ENCODE results near the gene LRPAP1. TPM values are rescaled to one million over a fixed set of nuclear protein-coding genes. Genes with fewer than 3 reads are reported as not detected.
"Not testable (repeated sequence)": the region's sequence is repeated elsewhere in the genome, so short reads cannot be mapped to it uniquely, and the experiment has no call there.

The LRPAP1 gene
- total and polyA plus RNA-seq, 2 experiments from 2014 or later = 191 to 299 TPM

DNA sequence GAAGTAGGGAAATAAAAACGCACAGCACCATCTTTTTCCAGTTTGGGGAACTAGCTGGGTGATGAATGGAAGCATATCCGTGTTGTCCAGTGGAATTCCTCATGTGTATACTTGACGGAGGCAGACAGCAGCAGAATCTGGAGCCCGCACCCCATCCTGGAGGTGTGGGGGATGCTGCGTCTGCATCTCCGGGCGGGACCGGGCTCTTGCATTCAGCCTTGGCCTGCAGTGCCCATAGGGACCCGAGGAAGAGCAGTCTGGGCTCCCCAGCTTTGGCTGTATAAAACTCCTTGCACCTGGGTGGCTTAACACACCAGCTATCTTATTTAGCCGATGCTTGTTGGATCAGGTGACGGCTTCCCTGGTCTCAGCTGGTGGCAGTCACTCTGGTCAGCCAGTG lies 39.7 kb upstream of the LRPAP1 start:
- no peak overlapping the region for H3K27ac ChIP-seq
- TF ChIP-seq EZH2phosphoT487 (IDR thresholded peaks at IDR 0.05; ENCODE audit: low read depth, severe bottlenecking, unreplicated experiment) (no peak), EZH2 (IDR thresholded peaks at IDR 0.05; ENCODE audit: borderline replicate concordance) (no peak)
- TF ChIP-seq, protein P1, sequence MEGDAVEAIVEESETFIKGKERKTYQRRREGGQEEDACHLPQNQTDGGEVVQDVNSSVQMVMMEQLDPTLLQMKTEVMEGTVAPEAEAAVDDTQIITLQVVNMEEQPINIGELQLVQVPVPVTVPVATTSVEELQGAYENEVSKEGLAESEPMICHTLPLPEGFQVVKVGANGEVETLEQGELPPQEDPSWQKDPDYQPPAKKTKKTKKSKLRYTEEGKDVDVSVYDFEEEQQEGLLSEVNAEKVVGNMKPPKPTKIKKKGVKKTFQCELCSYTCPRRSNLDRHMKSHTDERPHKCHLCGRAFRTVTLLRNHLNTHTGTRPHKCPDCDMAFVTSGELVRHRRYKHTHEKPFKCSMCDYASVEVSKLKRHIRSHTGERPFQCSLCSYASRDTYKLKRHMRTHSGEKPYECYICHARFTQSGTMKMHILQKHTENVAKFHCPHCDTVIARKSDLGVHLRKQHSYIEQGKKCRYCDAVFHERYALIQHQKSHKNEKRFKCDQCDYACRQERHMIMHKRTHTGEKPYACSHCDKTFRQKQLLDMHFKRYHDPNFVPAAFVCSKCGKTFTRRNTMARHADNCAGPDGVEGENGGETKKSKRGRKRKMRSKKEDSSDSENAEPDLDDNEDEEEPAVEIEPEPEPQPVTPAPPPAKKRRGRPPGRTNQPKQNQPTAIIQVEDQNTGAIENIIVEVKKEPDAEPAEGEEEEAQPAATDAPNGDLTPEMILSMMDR (IDR thresholded peaks at IDR 0.05; ENCODE audit: poor library complexity) = no peak
- H3K9me2 ChIP-seq (replicated peaks; ENCODE audit: insufficient read depth) = no peaks in the 10 kb centered on the region
- no peak overlapping the region for H3K4me2 ChIP-seq
- H3K79me2 ChIP-seq = no peaks in the 10 kb centered on the region
- no peaks in the 10 kb centered on the region for H4K20me1 ChIP-seq (ENCODE audit: insufficient read depth, poor library complexity, severe bottlenecking)
- H3K27me3 ChIP-seq = no peaks in the 10 kb centered on the region
- 88% methylated on average over 11 of the region's 11 CpGs for WGBS (ENCODE audit: low lambda C conversion rate, missing lambda C conversion rate)
- DNase-seq (ENCODE audit: low spot score) = no peak
- H3K9me3 ChIP-seq (ENCODE audit: low read depth) = no peaks in the 10 kb centered on the region
- no peak overlapping the region for H3K4me3 ChIP-seq
- H2AFZ ChIP-seq = no peak overlapping the region
- H3K4me1 ChIP-seq (ENCODE audit: insufficient read depth) = no peaks in the 10 kb centered on the region
- no peaks in the 10 kb centered on the region for H3K36me3 ChIP-seq (replicated peaks; ENCODE audit: insufficient read depth, low read depth)

DNA sequence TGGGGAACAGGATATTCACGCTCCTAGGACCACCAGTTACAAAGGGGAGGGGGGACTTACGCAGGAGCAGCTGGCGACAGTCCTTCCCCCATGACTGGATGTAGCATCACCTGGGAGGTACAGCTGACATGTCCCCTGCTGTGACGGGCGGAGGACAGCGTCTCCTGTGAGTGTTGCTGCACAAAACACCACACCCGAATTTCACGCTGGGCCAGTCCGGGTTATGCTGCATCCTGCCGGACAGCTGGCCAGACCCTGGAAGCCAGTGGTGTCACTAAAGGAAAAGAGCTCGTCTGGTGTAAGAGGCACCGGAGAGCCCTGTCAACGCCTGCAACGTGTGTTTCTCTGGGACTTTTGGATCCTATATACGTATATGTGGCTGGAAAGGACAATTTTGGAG lies 38.7 kb upstream of the LRPAP1 start:
- H3K4me3 ChIP-seq; DNase-seq (ENCODE audit: low spot score); H3K4me1 ChIP-seq (ENCODE audit: insufficient read depth); H3K9me2 ChIP-seq (replicated peaks; ENCODE audit: insufficient read depth); H2AFZ ChIP-seq; H3K79me2 ChIP-seq; H3K27ac ChIP-seq; H3K27me3 ChIP-seq; H3K9me3 ChIP-seq (ENCODE audit: low read depth); H4K20me1 ChIP-seq (ENCODE audit: insufficient read depth, poor library complexity, severe bottlenecking); H3K4me2 ChIP-seq; H3K36me3 ChIP-seq (replicated peaks; ENCODE audit: insufficient read depth, low read depth): not testable (repeated sequence)
- 82% methylated on average over 15 of the region's 15 CpGs for WGBS (ENCODE audit: low lambda C conversion rate, missing lambda C conversion rate)

DNA sequence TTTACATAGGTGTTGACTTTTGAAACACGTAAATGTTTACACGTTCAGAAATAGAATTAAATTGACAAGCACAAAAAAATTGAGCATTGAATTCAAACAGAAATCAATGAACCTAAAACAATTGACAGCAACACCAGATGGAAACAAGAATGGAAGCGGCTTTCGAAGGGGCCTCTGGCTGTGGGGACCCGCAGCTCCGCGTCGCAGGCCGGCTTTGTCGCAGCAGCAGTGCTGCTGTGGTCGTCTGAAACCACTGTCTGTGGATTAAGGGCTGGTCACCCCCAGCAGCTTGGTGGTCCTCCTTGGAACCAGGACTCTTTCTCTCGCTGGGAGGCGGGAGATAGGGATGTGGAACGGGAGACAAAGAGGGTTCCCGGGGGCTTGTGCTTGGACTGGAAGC lies 37.4 kb upstream of the LRPAP1 start:
- not testable (repeated sequence) for H3K27me3 ChIP-seq; DNase-seq (ENCODE audit: low spot score); H3K4me1 ChIP-seq (ENCODE audit: insufficient read depth); H3K9me2 ChIP-seq (replicated peaks; ENCODE audit: insufficient read depth); H3K79me2 ChIP-seq; H3K36me3 ChIP-seq (replicated peaks; ENCODE audit: insufficient read depth, low read depth); H4K20me1 ChIP-seq (ENCODE audit: insufficient read depth, poor library complexity, severe bottlenecking); H3K4me2 ChIP-seq; H3K4me3 ChIP-seq; H3K27ac ChIP-seq; H3K9me3 ChIP-seq (ENCODE audit: low read depth); H2AFZ ChIP-seq
- 89% methylated on average over 15 of the region's 15 CpGs for WGBS (ENCODE audit: low lambda C conversion rate, missing lambda C conversion rate)

DNA sequence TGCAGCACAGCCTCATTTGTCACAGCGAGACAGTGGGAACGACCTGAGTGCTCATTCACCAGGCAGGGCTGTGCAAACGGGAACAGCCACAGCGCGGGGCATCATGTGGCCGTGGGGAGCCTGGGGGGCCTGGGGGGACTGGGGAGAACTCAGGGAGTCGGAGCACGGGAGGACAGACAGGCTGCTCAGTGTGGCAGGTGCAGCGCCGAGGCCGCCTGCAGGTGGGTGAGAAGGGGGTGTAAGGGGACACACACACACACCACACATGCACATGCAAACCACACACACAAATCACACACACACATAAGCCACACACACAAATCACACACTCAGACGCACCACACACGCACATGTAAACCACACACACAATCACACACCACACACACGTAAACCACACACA lies 34.5 kb upstream of the LRPAP1 start:
- H3K9me2 ChIP-seq (replicated peaks; ENCODE audit: insufficient read depth); H3K79me2 ChIP-seq: not testable (repeated sequence)
- WGBS (ENCODE audit: low lambda C conversion rate, missing lambda C conversion rate) = 86% methylated on average over 11 of the region's 14 CpGs

DNA sequence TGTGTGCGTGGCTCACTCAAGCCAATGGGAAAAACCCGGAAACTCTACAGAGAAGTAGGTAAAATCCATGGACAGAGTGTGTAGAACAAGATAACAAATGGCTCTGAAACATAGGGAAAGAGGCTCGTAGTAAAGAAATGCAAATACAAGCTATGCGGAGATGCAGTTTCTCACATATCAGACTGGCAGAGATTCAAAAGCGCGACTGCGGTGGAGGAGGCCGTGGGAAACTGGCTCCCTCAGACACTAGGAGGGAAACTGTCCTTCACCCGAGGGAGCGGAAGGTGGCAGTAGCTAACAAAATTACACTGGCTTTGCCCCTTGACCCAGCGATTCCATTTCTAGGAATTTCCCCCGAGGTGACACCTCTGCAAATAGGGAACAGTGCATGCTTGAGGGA lies 34.1 kb upstream of the LRPAP1 start:
- not testable (repeated sequence) for H3K4me1 ChIP-seq (ENCODE audit: insufficient read depth); DNase-seq (ENCODE audit: low spot score); H2AFZ ChIP-seq; H3K27me3 ChIP-seq; H3K4me3 ChIP-seq; H4K20me1 ChIP-seq (ENCODE audit: insufficient read depth, poor library complexity, severe bottlenecking); H3K9me2 ChIP-seq (replicated peaks; ENCODE audit: insufficient read depth); H3K36me3 ChIP-seq (replicated peaks; ENCODE audit: insufficient read depth, low read depth); H3K79me2 ChIP-seq; H3K9me3 ChIP-seq (ENCODE audit: low read depth); H3K27ac ChIP-seq; H3K4me2 ChIP-seq
- WGBS (ENCODE audit: low lambda C conversion rate, missing lambda C conversion rate) = 51% methylated on average over 10 of the region's 12 CpGs

More for the DNA sequence above, 34.5 kb upstream of the LRPAP1 start:
- not testable (repeated sequence) for H3K4me1 ChIP-seq (ENCODE audit: insufficient read depth); H4K20me1 ChIP-seq (ENCODE audit: insufficient read depth, poor library complexity, severe bottlenecking); H3K4me3 ChIP-seq; H3K27ac ChIP-seq; H3K27me3 ChIP-seq; H3K9me3 ChIP-seq (ENCODE audit: low read depth); H3K4me2 ChIP-seq; H3K36me3 ChIP-seq (replicated peaks; ENCODE audit: insufficient read depth, low read depth); DNase-seq (ENCODE audit: low spot score); H2AFZ ChIP-seq

DNA sequence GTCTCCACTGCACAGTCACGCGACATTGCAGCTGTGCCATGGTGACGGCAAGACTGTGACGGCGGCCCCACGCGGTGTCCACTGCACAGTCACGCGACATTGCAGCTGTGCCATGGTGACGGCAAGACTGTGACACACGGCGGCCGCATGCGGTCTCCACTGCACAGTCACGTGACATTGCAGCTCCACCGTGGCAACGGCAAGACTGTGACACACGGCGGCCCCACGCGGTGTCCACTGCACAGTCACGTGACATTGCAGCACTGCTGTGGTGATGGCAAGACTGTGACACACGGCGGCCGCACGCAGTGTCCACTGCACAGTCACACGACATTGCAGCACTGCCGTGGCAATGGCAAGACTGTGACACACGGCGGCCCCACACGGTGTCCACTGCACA lies 32.7 kb upstream of the LRPAP1 start:
- H3K79me2 ChIP-seq; H3K27ac ChIP-seq; H3K4me3 ChIP-seq; H3K9me3 ChIP-seq (ENCODE audit: low read depth); H3K4me1 ChIP-seq (ENCODE audit: insufficient read depth); H2AFZ ChIP-seq; H3K27me3 ChIP-seq; H3K36me3 ChIP-seq (replicated peaks; ENCODE audit: insufficient read depth, low read depth); H3K9me2 ChIP-seq (replicated peaks; ENCODE audit: insufficient read depth); DNase-seq (ENCODE audit: low spot score); H3K4me2 ChIP-seq; H4K20me1 ChIP-seq (ENCODE audit: insufficient read depth, poor library complexity, severe bottlenecking): not testable (repeated sequence)
- WGBS (ENCODE audit: low lambda C conversion rate, missing lambda C conversion rate) = 97% methylated on average over 26 of the region's 31 CpGs
